ENCODE measurements around the gene TOP2A.

Gene TOP2A

GRCh38 chr17:40458851-40459482 is 41.3 kb upstream of the TOP2A start:
- Mint-ChIP-seq H3K4me3 (no peak overlapping the region), H3K9me3 (no peaks in the 10 kb centered on the region), H3K4me1 (no peaks in the 10 kb centered on the region), H3K27me3 (no peaks in the 10 kb centered on the region), H3K36me3 (ENCODE audit: insufficient read depth) (peaks cover 3% of the 10 kb centered on the region), H3K27ac (ENCODE audit: low read depth) (no peak overlapping the region)
- DNase-seq (ENCODE audit: low spot score in 2 of 2) (no peak), ATAC-seq (replicated peaks; ENCODE audit: extremely low read depth, poor library complexity, severe bottlenecking) (no peak)

GRCh38 chr17:40457964-40458791 is 40.5 kb upstream of the TOP2A start:
- Mint-ChIP-seq H3K27me3 (no peaks in the 10 kb centered on the region), H3K36me3 (ENCODE audit: insufficient read depth) (peaks cover 5% of the 10 kb centered on the region), H3K27ac (ENCODE audit: low read depth) (no peak overlapping the region), H3K4me3 (no peak overlapping the region), H3K4me1 (no peaks in the 10 kb centered on the region), H3K9me3 (no peaks in the 10 kb centered on the region)
- no peak for ATAC-seq (replicated peaks; ENCODE audit: extremely low read depth, poor library complexity, severe bottlenecking)
- no peak for DNase-seq (ENCODE audit: low spot score in 2 of 2)

- no peaks in the 10 kb centered on the region for H3K9me3 Mint-ChIP-seq
- no peaks in the 10 kb centered on the region for H3K27me3 Mint-ChIP-seq
- H3K27ac Mint-ChIP-seq (ENCODE audit: low read depth) = no peak overlapping the region
Measured at GRCh38 chr17:40457369-40457768, 39.7 kb upstream of the TOP2A start.

GRCh38 chr17:40456396-40456951 is 38.8 kb upstream of the TOP2A start:
- Mint-ChIP-seq H3K4me1 (no peaks in the 10 kb centered on the region), H3K27ac (ENCODE audit: low read depth) (no peak overlapping the region), H3K4me3 (no peak overlapping the region), H3K9me3 (no peaks in the 10 kb centered on the region), H3K27me3 (no peaks in the 10 kb centered on the region), H3K36me3 (ENCODE audit: insufficient read depth) (peaks cover 5% of the 10 kb centered on the region)
- DNase-seq (ENCODE audit: low spot score in 2 of 2) (no peak), ATAC-seq (replicated peaks; ENCODE audit: extremely low read depth, poor library complexity, severe bottlenecking) (no peak)

More at GRCh38 chr17:40457369-40457768, 39.7 kb upstream of the TOP2A start:
- H3K4me3 Mint-ChIP-seq = no peak overlapping the region
- no peaks in the 10 kb centered on the region for H3K4me1 Mint-ChIP-seq
- peaks cover 5% of the 10 kb centered on the region for H3K36me3 Mint-ChIP-seq (ENCODE audit: insufficient read depth)
- DNase-seq (ENCODE audit: low spot score in 2 of 2) (no peak), ATAC-seq (replicated peaks; ENCODE audit: extremely low read depth, poor library complexity, severe bottlenecking) (no peak)

GRCh38 chr17:40454613-40454995 is 36.9 kb upstream of the TOP2A start:
- no peak overlapping the region for H3K27ac Mint-ChIP-seq (ENCODE audit: low read depth)
- H3K4me3 Mint-ChIP-seq = no peak overlapping the region
- no peaks in the 10 kb centered on the region for H3K27me3 Mint-ChIP-seq
- no peaks in the 10 kb centered on the region for H3K9me3 Mint-ChIP-seq
- ATAC-seq (replicated peaks; ENCODE audit: extremely low read depth, poor library complexity, severe bottlenecking) (no peak), DNase-seq (ENCODE audit: low spot score in 2 of 2) (no peak)
- no peaks in the 10 kb centered on the region for H3K4me1 Mint-ChIP-seq
- H3K36me3 Mint-ChIP-seq (ENCODE audit: insufficient read depth) = peaks cover 5% of the 10 kb centered on the region

- Mint-ChIP-seq H3K27ac (ENCODE audit: low read depth) (no peak overlapping the region), H3K9me3 (no peaks in the 10 kb centered on the region), H3K36me3 (ENCODE audit: insufficient read depth) (peaks cover 5% of the 10 kb centered on the region), H3K27me3 (no peaks in the 10 kb centered on the region), H3K4me3 (no peak overlapping the region), H3K4me1 (no peaks in the 10 kb centered on the region)
- ATAC-seq (replicated peaks; ENCODE audit: extremely low read depth, poor library complexity, severe bottlenecking) (no peak), DNase-seq (ENCODE audit: low spot score in 2 of 2) (no peak)
Measured at GRCh38 chr17:40453881-40454612, 36.4 kb upstream of the TOP2A start.

- Mint-ChIP-seq H3K27ac (ENCODE audit: low read depth) (no peak overlapping the region), H3K9me3 (no peaks in the 10 kb centered on the region), H3K4me1 (no peaks in the 10 kb centered on the region), H3K36me3 (ENCODE audit: insufficient read depth) (peaks cover 5% of the 10 kb centered on the region), H3K27me3 (no peaks in the 10 kb centered on the region), H3K4me3 (no peak overlapping the region)
- ATAC-seq (replicated peaks; ENCODE audit: extremely low read depth, poor library complexity, severe bottlenecking) = no peak
- DNase-seq (ENCODE audit: low spot score in 2 of 2) = no peak
Measured at GRCh38 chr17:40452921-40453378, 35.3 kb upstream of the TOP2A start.

- Mint-ChIP-seq H3K9me3 (no peaks in the 10 kb centered on the region), H3K4me1 (peaks cover 6% of the 10 kb centered on the region), H3K27ac (ENCODE audit: low read depth) (no peak overlapping the region), H3K36me3 (ENCODE audit: insufficient read depth) (peaks cover 5% of the 10 kb centered on the region), H3K27me3 (no peaks in the 10 kb centered on the region), H3K4me3 (no peak overlapping the region)
- ATAC-seq (replicated peaks; ENCODE audit: extremely low read depth, poor library complexity, severe bottlenecking) (no peak), DNase-seq (ENCODE audit: low spot score in 2 of 2) (no peak)
Measured at GRCh38 chr17:40452216-40452787, 34.6 kb upstream of the TOP2A start.

- no peaks in the 10 kb centered on the region for H3K27me3 Mint-ChIP-seq
- no peak for ATAC-seq (replicated peaks; ENCODE audit: extremely low read depth, poor library complexity, severe bottlenecking)
- H3K4me1 Mint-ChIP-seq = peaks cover 6% of the 10 kb centered on the region
- DNase-seq (ENCODE audit: low spot score in 2 of 2) = no peak
- no peak overlapping the region for H3K27ac Mint-ChIP-seq (ENCODE audit: low read depth)
- H3K9me3 Mint-ChIP-seq = no peaks in the 10 kb centered on the region
- H3K4me3 Mint-ChIP-seq = no peak overlapping the region
- peaks cover 5% of the 10 kb centered on the region for H3K36me3 Mint-ChIP-seq (ENCODE audit: insufficient read depth)
Measured at GRCh38 chr17:40451420-40451819, 33.7 kb upstream of the TOP2A start.

- Mint-ChIP-seq H3K27ac (ENCODE audit: low read depth) (no peak overlapping the region), H3K36me3 (ENCODE audit: insufficient read depth) (peaks cover 5% of the 10 kb centered on the region), H3K4me3 (no peak overlapping the region), H3K4me1 (peaks cover 11% of the 10 kb centered on the region), H3K27me3 (no peaks in the 10 kb centered on the region), H3K9me3 (no peaks in the 10 kb centered on the region)
- ATAC-seq (replicated peaks; ENCODE audit: extremely low read depth, poor library complexity, severe bottlenecking) (no peak), DNase-seq (ENCODE audit: low spot score in 2 of 2) (no peak)
Measured at GRCh38 chr17:40450175-40450574, 32.5 kb upstream of the TOP2A start.

GRCh38 chr17:40448639-40449261 is 31.1 kb upstream of the TOP2A start:
- peaks cover 25% of the 10 kb centered on the region for H3K4me1 Mint-ChIP-seq
- H3K27ac Mint-ChIP-seq (ENCODE audit: low read depth) = no peak overlapping the region
- DNase-seq (ENCODE audit: low spot score in 2 of 2) = no peak

GRCh38 chr17:40448213-40448638 is 30.5 kb upstream of the TOP2A start:
- Mint-ChIP-seq H3K27ac (ENCODE audit: low read depth) (no peak overlapping the region), H3K36me3 (ENCODE audit: insufficient read depth) (peaks cover 15% of the 10 kb centered on the region), H3K4me1 (peaks cover 26% of the 10 kb centered on the region), H3K9me3 (no peaks in the 10 kb centered on the region), H3K4me3 (no peak overlapping the region), H3K27me3 (no peaks in the 10 kb centered on the region)
- ATAC-seq (replicated peaks; ENCODE audit: extremely low read depth, poor library complexity, severe bottlenecking) (no peak), DNase-seq (ENCODE audit: low spot score in 2 of 2) (no peak)

More at GRCh38 chr17:40448639-40449261, 31.1 kb upstream of the TOP2A start:
- Mint-ChIP-seq H3K4me3 (no peak overlapping the region), H3K36me3 (ENCODE audit: insufficient read depth) (peaks cover 16% of the 10 kb centered on the region), H3K9me3 (no peaks in the 10 kb centered on the region), H3K27me3 (no peaks in the 10 kb centered on the region)
- ATAC-seq (replicated peaks; ENCODE audit: extremely low read depth, poor library complexity, severe bottlenecking) = no peak

All from central memory CD8-positive, alpha-beta T cell (primary cell).